ENCODE measurements around the gene MSANTD2.

Gene MSANTD2

GRCh38 chr11:124821995-124822730, 22.0 kb upstream of the MSANTD2 start:
- Histone ChIP-seq H3K79me2 (ENCODE audit: control insufficient read depth, insufficient read depth, low read length, unreplicated experiment) (no peaks in the 10 kb centered on the region), H3K4me1 (ENCODE audit: control insufficient read depth, insufficient read depth, low read length, unreplicated experiment) (no peaks in the 10 kb centered on the region), H3K4me3 (ENCODE audit: low read depth, low read length) (no peak overlapping the region), H3K36me3 (ENCODE audit: insufficient read depth, low read length) (no peaks in the 10 kb centered on the region), H3K27me3 (ENCODE audit: insufficient read depth, low read length) (peaks cover 26% of the 10 kb centered on the region), H3K27ac (ENCODE audit: low read depth, low read length) (no peak overlapping the region), H2AFZ (ENCODE audit: low read length, unreplicated experiment) (no peak overlapping the region)

GRCh38 chr11:124817036-124817435, 16.8 kb upstream of the MSANTD2 start:
- Histone ChIP-seq H3K4me3 (ENCODE audit: low read depth, low read length) (no peak overlapping the region), H3K27ac (ENCODE audit: low read depth, low read length) (no peak overlapping the region), H3K4me1 (ENCODE audit: control insufficient read depth, insufficient read depth, low read length, unreplicated experiment) (peaks cover 18% of the 10 kb centered on the region), H3K36me3 (ENCODE audit: insufficient read depth, low read length) (no peaks in the 10 kb centered on the region), H3K79me2 (ENCODE audit: control insufficient read depth, insufficient read depth, low read length, unreplicated experiment) (no peaks in the 10 kb centered on the region), H3K27me3 (ENCODE audit: insufficient read depth, low read length) (peaks cover 19% of the 10 kb centered on the region), H2AFZ (ENCODE audit: low read length, unreplicated experiment) (no peak overlapping the region)

GRCh38 chr11:124814739-124815138, 14.5 kb upstream of the MSANTD2 start:
- no peaks in the 10 kb centered on the region for H3K79me2 ChIP-seq (ENCODE audit: control insufficient read depth, insufficient read depth, low read length, unreplicated experiment)
- H3K27me3 ChIP-seq (ENCODE audit: insufficient read depth, low read length) = peaks cover 15% of the 10 kb centered on the region
- no peaks in the 10 kb centered on the region for H3K36me3 ChIP-seq (ENCODE audit: insufficient read depth, low read length)
- H3K4me3 ChIP-seq (ENCODE audit: low read depth, low read length) = no peak overlapping the region
- H2AFZ ChIP-seq (ENCODE audit: low read length, unreplicated experiment) = no peak overlapping the region
- H3K27ac ChIP-seq (ENCODE audit: low read depth, low read length) = no peak overlapping the region
- H3K4me1 ChIP-seq (ENCODE audit: control insufficient read depth, insufficient read depth, low read length, unreplicated experiment) = peaks cover 18% of the 10 kb centered on the region

GRCh38 chr11:124812876-124813275, 12.7 kb upstream of the MSANTD2 start:
- Histone ChIP-seq H3K4me1 (ENCODE audit: control insufficient read depth, insufficient read depth, low read length, unreplicated experiment) (peaks cover 18% of the 10 kb centered on the region), H3K4me3 (ENCODE audit: low read depth, low read length) (no peak overlapping the region), H3K79me2 (ENCODE audit: control insufficient read depth, insufficient read depth, low read length, unreplicated experiment) (no peaks in the 10 kb centered on the region), H3K27ac (ENCODE audit: low read depth, low read length) (no peak overlapping the region), H3K27me3 (ENCODE audit: insufficient read depth, low read length) (peaks cover 2% of the 10 kb centered on the region; the same call in 1 of the 2 replicates), H2AFZ (ENCODE audit: low read length, unreplicated experiment) (no peak overlapping the region), H3K36me3 (ENCODE audit: insufficient read depth, low read length) (no peaks in the 10 kb centered on the region)

- Histone ChIP-seq H3K4me3 (ENCODE audit: low read depth, low read length) (no peak overlapping the region), H3K27me3 (ENCODE audit: insufficient read depth, low read length) (no peaks in the 10 kb centered on the region), H2AFZ (ENCODE audit: low read length, unreplicated experiment) (no peak overlapping the region), H3K27ac (ENCODE audit: low read depth, low read length) (no peak overlapping the region), H3K79me2 (ENCODE audit: control insufficient read depth, insufficient read depth, low read length, unreplicated experiment) (no peaks in the 10 kb centered on the region), H3K4me1 (ENCODE audit: control insufficient read depth, insufficient read depth, low read length, unreplicated experiment) (peaks cover 18% of the 10 kb centered on the region), H3K36me3 (ENCODE audit: insufficient read depth, low read length) (no peaks in the 10 kb centered on the region)
These were observed 11.4 kb upstream of the MSANTD2 start for GRCh38 chr11:124811399-124812125.

- Histone ChIP-seq H3K36me3 (ENCODE audit: insufficient read depth, low read length) (no peaks in the 10 kb centered on the region), H3K27ac (ENCODE audit: low read depth, low read length) (no peak overlapping the region), H3K79me2 (ENCODE audit: control insufficient read depth, insufficient read depth, low read length, unreplicated experiment) (no peaks in the 10 kb centered on the region), H3K4me3 (ENCODE audit: low read depth, low read length) (no peak overlapping the region), H2AFZ (ENCODE audit: low read length, unreplicated experiment) (no peak overlapping the region), H3K4me1 (ENCODE audit: control insufficient read depth, insufficient read depth, low read length, unreplicated experiment) (peaks cover 4% of the 10 kb centered on the region), H3K27me3 (ENCODE audit: insufficient read depth, low read length) (no peaks in the 10 kb centered on the region)
These were observed 7.6 kb upstream of the MSANTD2 start for GRCh38 chr11:124807660-124808270.

- Histone ChIP-seq H3K36me3 (ENCODE audit: insufficient read depth, low read length) (no peaks in the 10 kb centered on the region), H3K4me3 (ENCODE audit: low read depth, low read length) (no peak overlapping the region), H3K79me2 (ENCODE audit: control insufficient read depth, insufficient read depth, low read length, unreplicated experiment) (no peaks in the 10 kb centered on the region), H3K27ac (ENCODE audit: low read depth, low read length) (no peak overlapping the region), H3K4me1 (ENCODE audit: control insufficient read depth, insufficient read depth, low read length, unreplicated experiment) (peaks cover under 1% of the 10 kb centered on the region), H3K27me3 (ENCODE audit: insufficient read depth, low read length) (no peaks in the 10 kb centered on the region), H2AFZ (ENCODE audit: low read length, unreplicated experiment) (no peak overlapping the region)
These were observed 7.0 kb upstream of the MSANTD2 start for GRCh38 chr11:124807201-124807600.

GRCh38 chr11:124804884-124805283, 4.7 kb upstream of the MSANTD2 start:
- no peak overlapping the region for H2AFZ ChIP-seq (ENCODE audit: low read length, unreplicated experiment)
- peaks cover 12% of the 10 kb centered on the region for H3K4me1 ChIP-seq (ENCODE audit: control insufficient read depth, insufficient read depth, low read length, unreplicated experiment)

GRCh38 chr11:124801636-124802312, 1.6 kb upstream of the MSANTD2 start:
- Histone ChIP-seq H3K27ac (ENCODE audit: low read depth, low read length) (peak overlapping the region; percentile 92; the same call in 1 of the 2 replicates), H3K27me3 (ENCODE audit: insufficient read depth, low read length) (no peaks in the 10 kb centered on the region), H3K4me1 (ENCODE audit: control insufficient read depth, insufficient read depth, low read length, unreplicated experiment) (peaks cover 21% of the 10 kb centered on the region), H3K4me3 (ENCODE audit: low read depth, low read length) (peak overlapping the region; percentile 83), H3K79me2 (ENCODE audit: control insufficient read depth, insufficient read depth, low read length, unreplicated experiment) (peaks cover 34% of the 10 kb centered on the region), H2AFZ (ENCODE audit: low read length, unreplicated experiment) (no peak overlapping the region), H3K36me3 (ENCODE audit: insufficient read depth, low read length) (no peaks in the 10 kb centered on the region)

More at GRCh38 chr11:124804884-124805283, 4.7 kb upstream of the MSANTD2 start:
- no peak overlapping the region for H3K27ac ChIP-seq (ENCODE audit: low read depth, low read length)
- no peaks in the 10 kb centered on the region for H3K36me3 ChIP-seq (ENCODE audit: insufficient read depth, low read length)
- no peak overlapping the region for H3K4me3 ChIP-seq (ENCODE audit: low read depth, low read length)
- peaks cover 3% of the 10 kb centered on the region for H3K79me2 ChIP-seq (ENCODE audit: control insufficient read depth, insufficient read depth, low read length, unreplicated experiment)
- H3K27me3 ChIP-seq (ENCODE audit: insufficient read depth, low read length) = no peaks in the 10 kb centered on the region

- H3K4me3 ChIP-seq (ENCODE audit: low read depth, low read length) = peak overlapping the region; percentile 83
- H3K4me1 ChIP-seq (ENCODE audit: control insufficient read depth, insufficient read depth, low read length, unreplicated experiment) = peaks cover 26% of the 10 kb centered on the region
- peaks cover 42% of the 10 kb centered on the region for H3K79me2 ChIP-seq (ENCODE audit: control insufficient read depth, insufficient read depth, low read length, unreplicated experiment)
- no peaks in the 10 kb centered on the region for H3K27me3 ChIP-seq (ENCODE audit: insufficient read depth, low read length)
- peak overlapping the region; percentile 92 for H3K27ac ChIP-seq (ENCODE audit: low read depth, low read length)
- H3K36me3 ChIP-seq (ENCODE audit: insufficient read depth, low read length) = no peaks in the 10 kb centered on the region
- H2AFZ ChIP-seq (ENCODE audit: low read length, unreplicated experiment) = peak overlapping the region; percentile 1
These were observed 808 bp upstream of the MSANTD2 start for GRCh38 chr11:124801014-124801413.

All from ACC112 (cell line).